LNCAP (cell line): ENCODE data around the gene PTPRN2.

ENCODE experiments used
- CTCF ChIP-seq: fragments of 450-650 bp; IDR thresholded peaks from 2 replicates; pipeline ENCODE4 v1.5.1; 2017; ENCODE audit warnings: mild to moderate bottlenecking

Gene PTPRN2

GRCh38 chr7:158010961-158011693, 576.5 kb downstream of the PTPRN2 start:
- 0 out of 2 replicates have a peak, but pooled peaks have one; percentile 15 for TF ChIP-seq CTCF

- TF ChIP-seq CTCF, result no peak
Observed at GRCh38 chr7:158009886-158010285, 577.7 kb downstream of the PTPRN2 start.

GRCh38 chr7:158008267-158008666, 579.4 kb downstream of the PTPRN2 start:
- no peak for TF ChIP-seq CTCF

GRCh38 chr7:158007697-158008257, 579.8 kb downstream of the PTPRN2 start:
- TF ChIP-seq CTCF, result no peak

- no peak for TF ChIP-seq CTCF
Observed at GRCh38 chr7:158006841-158007696, 580.6 kb downstream of the PTPRN2 start.

- no peak for TF ChIP-seq CTCF
Observed at GRCh38 chr7:158005531-158005930, 582.1 kb downstream of the PTPRN2 start.

GRCh38 chr7:158004123-158004490, 583.5 kb downstream of the PTPRN2 start:
- TF ChIP-seq CTCF, result no peak
